ENCODE results near the gene ZNF844.
A peak's percentile ranks its signal among the peaks of the same experiment; 100 is the strongest.
"Not testable (repeated sequence)": the region's sequence is repeated elsewhere in the genome, so short reads cannot be mapped to it uniquely, and the experiment has no call there.

The ZNF844 gene

DNA sequence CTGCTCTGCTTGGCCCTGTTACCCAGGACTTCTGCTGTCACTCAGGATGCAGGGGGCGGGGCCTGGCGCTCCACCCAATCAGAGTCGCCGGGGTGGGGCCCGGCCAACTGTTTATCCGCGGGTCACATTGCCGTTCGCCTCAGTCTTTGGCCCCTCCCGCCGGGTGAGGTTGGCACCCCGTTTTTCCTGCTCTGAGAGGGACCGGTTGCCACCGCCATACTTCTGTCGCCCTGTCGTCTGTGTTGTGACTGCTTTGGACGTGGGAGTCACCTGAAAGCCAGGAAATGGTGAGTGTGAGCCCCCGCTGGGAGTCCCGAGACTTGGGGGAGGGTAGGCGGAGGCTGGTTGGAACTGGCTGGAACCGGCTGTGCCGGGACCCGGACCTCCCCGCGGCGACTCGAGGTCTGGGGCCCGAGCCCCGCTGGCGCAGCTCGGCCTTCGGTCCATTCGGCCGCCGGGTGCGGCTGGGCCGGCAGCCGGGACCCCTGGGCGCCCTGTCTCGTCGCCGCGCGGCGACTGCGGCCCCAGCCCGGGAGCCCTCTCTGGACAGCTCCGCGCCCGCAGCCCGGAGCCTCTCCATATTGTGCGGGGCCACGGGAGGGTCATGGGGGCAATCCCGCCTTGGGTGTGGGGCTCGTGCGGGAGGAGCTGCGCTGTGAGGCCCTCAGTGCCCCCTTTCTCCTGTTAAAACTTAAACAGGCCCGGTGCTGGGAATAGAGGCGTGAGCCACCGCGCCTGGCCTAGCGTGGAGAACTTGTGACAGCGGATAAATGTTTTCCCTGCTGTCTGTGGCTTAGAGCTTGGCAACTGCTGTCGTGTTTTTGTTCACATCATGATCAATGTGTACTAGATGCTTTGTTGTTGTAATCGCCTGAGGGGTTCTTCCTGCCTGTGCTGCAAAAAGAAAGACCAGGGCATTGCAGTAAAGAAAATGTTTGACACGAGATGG lies at the start of gene ZNF844:
ZNF844 (plus strand) TSS at position 142 of the 949 bp plus-strand sequence; CDS start at position 285, 143 bp downstream.
- DNase-seq, result peak; percentile 77

DNA sequence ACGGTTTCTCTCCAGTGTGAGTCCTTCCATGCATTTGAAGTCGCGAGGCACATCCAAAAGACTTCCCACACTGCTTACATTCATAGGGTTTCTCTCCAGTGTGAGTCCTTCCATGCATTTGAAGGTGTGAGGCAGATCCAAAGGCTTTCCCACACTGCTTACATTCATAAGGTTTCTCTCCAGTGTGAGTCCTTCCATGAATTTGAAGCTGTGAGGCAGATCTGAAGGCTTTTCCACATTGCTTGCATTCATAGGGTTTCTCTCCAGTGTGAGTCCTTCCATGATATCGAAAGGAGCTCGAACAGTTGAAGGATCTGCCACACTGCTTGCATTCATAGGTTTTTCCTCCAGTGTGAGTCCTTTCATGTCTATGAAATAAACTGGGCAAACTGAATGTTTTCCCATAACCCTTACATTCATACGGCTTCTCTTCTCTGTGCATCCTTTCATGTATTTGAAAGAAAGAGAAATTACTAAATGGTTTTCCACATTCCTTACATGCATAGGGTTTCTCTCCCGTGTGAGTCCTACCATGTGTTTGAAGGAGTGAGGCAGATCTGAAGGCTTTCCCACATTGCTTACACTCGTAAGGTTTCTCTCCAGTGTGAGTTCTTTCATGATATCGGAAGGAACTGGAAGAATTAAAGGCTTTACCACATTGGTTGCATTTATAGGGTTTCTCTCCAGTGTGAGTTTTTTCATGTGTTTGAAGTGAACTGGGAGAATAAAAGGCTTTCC lies 49.3 kb upstream of the ZNF844 start:
- DNase-seq, result no peak

DNA sequence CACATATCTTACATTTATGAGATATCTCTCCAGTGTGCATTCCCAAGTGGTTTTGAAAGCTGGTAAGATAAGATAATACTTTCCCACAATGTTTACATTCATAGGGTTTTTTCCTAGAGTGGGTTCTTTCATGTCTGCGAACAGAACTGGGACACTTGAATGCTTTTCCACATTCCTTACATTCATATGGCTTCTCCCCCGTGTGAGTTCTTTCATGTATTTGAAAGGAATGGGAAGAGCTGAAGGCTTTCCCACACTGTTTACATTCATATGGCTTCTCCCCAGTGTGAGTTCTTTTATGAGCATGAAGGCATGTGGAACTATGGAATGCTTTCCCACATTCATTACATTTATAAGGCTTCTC lies 48.8 kb upstream of the ZNF844 start:
- no peak for DNase-seq

DNA sequence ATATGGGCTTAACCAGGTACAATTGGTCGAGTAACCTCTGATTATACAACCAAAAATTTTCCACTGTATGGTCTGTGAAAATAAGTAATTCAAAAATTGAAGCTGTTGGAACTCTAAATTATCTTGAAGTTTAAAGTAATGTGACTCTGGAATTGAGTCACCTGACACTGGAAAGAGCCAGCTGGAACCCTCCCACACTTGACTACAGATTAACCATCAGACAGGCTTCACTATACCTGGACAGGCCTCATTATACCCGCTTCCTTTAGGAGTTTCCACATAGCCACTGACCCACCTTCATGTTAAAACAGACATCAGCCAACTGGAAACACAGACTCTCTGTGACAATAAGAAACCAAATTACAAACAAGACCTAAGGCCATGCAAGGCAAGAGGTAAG lies 30.3 kb upstream of the ZNF844 start:
- DNase-seq, result no peak

DNA sequence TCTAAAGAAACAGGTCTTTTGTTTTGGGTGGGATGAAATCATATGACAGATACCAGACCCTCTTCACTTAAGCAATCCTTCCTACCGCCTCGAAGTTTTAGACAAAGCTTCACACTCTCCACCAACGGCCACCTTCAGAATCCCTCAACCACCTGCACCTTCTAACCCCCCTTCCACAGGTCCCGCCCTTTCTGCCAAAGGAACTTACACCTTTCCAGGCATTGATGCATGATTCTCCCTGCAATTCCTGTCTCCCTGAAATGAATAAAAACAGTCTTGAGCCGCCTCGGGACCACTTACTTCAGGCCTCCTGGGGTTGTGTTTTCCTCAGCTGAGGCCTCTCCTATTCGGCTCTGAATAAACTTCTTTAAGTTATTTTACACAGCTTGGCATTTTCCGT lies 29.9 kb upstream of the ZNF844 start:
- no peak for DNase-seq

DNA sequence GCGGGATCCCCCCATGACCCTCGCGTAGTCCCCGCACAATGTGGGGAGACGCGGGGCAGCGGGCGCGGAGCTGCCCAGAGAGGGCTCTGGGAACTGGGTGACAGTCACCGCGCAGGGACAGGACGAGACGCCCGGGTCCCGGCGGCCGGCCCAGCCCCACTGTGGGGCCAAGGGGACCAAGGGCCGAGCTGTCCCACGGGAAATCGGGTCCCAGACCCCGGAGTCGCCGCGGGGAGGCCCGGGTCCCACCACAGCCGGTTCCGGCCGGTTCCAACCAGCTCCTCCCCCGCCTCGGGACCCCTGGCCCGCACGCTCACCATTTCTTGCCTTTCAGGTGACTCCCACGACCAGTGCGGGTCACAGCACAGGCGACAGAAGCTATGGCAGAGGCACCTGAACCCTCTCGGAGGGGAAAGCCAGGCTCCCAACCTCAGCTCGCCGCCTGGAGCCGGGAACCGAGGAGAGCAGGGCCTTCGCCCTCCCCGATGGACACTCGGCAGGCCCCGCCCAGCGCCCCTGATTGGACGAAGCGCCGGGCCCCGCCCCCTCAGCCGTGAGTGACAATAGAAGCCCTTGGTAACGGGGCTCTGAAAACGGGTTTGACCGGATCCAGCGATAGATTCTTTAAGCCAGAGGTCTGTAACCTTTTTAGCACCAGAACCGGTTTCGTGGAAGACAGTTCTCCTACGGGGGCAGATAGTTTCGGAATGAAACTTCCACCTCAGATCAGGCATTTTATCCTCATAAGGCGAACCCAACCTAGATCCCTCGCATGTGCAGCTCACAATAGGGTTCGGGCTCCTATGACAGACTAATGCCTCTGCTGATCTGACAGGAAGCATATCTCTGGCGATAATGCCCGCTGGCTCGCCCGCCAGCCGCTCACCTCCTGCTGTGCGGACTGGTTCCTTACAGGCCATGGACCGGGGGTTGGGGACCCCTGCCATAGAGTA lies 29.0 kb upstream of the ZNF844 start, which contains the start of gene ZNF433:
ZNF433 (minus strand) TSS at position 460 of the 953 bp plus-strand sequence; CDS start at position 320, 140 bp downstream.
- peak; percentile 72 for DNase-seq

DNA sequence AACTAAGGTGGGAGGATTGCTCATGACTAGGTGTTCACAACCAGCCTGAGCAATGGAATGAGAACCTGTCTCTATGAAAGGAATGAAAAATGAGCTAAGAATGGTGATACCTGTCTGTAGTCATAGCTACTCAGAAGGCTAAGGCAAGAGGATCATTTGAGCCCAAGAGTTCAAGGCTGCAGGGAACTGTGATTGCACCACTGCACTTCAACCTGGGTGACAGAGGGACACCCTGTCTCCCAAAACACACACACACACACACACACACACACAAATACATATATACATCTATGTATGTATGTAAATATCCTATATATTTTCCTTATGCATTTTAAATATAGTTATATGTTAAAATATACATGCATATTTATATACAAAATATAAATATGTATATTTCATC lies 21.6 kb upstream of the ZNF844 start:
- DNase-seq, result no peak

DNA sequence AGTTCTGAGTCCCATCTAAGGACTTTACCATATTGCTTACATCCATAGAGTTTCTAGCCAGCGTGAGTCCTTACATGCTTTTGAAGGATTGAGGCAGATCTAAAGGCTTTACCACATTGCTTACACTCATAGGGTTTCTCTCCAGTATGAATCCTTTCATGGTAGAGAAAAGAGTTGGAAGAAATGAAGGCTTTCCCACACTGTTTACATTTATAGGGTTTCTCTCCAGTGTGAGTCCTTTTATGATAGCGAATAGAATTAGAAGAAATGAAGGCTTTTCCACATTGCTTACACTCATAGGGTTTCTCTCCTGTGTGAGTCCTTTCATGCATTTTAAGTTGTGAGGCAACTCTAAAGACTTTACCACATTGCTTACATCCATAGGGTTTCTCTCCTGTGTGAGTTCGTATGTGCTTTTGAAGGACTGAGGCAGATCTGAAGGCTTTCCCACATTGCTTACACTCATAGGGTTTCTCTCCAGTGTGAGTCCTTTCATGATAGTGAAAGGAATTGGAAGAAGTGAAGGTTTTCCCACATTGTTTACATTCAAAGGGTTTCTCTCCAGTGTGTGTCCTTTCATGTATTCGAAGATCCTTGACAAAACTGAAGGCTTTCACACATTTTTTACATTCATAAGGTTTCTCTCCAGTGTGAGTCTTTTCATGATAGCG lies 20.6 kb upstream of the ZNF844 start:
- no peak for DNase-seq

DNA sequence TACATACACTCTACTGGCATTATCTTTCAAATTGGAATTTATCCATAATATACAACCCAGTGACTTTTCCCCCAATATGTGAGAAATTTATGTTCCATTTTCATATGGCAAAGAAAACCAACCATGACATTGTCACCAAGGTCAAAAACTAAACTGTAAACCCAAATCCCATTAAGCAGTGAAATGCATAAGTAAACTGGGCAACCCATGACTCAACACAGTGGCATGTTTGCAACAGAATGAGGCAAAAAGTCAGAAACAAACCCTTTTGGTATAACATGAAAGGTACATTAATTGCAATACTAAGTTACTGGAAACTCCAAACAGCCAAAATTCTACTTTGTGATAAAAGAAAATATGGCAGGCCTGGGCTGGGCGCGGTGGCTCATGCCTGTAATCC lies 16.7 kb upstream of the ZNF844 start:
- DNase-seq, result no peak

DNA sequence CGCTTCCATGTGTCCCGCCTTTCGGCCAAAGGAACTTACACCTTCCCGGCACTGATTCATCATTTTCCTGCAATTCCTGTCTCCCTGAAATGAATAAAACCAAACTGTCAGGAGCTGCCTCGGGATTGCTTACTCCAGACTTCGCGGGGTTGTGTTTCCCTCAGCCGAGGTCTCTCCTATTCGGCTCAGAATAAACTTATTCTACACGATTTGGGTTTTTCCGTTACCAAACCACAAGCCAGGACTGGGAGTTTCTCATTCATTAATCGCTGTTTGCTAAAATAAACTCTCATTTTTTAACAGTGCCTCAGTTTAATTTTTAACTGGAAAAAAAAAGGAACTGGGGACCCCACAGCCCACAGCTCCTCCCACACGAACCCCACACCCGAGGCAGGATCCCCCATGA lies 12.4 kb upstream of the ZNF844 start:
- no peak for DNase-seq

DNA sequence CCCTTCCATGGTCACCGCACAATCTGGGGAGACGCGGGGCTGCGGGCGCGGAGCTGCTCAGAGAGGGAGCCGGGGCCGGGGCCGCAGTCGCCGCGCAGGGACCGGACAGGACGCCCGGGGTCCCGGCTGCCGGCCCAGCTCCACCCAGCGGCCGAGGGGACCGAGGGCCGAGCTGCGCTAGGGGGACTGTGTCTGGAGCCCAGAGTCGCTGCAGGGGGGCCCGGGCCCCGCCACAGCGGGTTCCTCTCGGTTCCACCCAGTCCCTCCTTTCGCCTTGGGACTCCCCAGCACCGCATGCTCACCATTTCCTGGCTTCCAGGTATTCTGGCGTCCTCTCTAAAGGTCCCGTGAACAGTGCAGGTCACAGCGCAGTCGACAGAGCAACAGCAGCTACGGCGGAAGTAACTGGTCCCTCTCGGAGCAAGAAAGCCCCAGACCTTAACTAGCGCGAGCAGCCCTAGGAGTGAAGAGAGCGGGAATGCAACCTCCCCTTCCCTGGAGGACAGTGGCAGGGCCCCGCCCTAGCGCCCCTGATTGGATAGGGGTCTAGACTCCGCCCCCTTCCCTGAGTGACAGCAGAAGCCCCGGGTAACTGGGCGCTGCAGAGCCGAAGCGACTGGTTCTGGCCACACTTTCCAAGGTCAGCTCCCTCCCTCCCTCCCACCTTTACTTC lies 11.9 kb upstream of the ZNF844 start, which contains the start of gene ZNF878:
ZNF878 (minus strand) TSS at position 465 of the 673 bp plus-strand sequence; CDS start at position 305, 160 bp downstream.
- DNase-seq, result peak; percentile 82

DNA sequence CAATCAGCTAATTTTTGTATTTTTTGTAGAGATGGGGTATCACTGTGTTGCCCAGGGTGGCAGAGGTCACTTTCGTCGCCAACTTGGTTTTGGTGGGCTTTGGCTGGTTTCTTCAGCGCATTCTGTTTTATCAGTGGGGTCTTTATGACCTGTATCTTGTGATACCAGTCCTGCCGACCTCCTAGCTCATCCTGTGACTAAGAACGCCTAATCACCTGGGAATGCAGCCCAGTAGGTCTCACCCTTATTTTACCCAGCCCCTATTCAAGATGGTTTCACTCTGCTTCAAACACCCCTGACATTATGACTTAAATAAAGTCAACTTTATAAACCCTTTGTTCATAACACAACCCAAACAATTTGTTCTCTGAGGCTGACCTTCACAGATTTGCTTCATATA lies 8.7 kb upstream of the ZNF844 start:
- DNase-seq, result no peak

DNA sequence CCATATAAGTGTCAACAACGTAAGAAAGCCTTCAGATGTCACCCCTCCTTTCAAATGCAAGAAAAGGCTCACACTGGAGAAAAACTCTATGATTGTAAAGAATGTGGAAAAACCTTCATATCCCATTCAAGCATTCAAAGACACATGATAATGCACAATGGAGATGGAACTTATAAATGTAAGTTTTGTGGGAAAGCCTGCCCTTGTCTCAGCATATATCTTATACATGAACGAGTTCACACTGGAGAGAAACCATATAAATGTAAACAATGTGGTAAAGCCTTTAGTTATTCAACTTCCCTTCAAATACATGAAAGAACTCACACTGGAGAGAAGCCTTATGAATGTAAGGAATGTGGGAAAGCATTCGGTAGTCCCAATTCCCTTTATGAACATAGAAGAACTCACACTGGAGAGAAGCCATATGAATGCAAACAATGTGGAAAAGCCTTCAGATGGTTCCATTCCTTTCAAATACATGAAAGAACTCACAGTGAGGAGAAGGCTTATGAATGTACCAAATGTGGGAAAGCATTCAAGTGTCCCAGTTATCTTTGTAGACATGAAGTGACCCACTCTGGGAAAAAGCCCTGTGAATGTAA lies 11.1 kb downstream of the ZNF844 start:
- no peak for DNase-seq

DNA sequence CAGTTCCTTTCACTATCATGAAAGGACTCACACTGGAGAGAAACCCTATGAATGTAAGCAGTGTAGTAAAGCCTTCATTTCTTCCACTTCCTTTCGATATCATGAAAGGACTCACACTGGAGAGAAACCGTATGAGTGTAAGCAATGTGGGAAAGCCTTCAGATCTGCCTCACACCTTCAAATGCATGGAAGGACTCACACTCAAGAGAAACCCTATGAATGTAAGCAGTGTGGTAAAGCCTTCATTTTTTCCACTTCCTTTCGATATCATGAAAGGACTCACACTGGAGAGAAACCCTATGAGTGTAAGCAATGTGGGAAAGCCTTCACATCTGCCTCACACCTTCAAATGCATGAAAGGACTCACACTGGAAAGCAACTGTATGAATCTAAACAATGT lies 11.8 kb downstream of the ZNF844 start:
- not testable (repeated sequence) for DNase-seq

DNA sequence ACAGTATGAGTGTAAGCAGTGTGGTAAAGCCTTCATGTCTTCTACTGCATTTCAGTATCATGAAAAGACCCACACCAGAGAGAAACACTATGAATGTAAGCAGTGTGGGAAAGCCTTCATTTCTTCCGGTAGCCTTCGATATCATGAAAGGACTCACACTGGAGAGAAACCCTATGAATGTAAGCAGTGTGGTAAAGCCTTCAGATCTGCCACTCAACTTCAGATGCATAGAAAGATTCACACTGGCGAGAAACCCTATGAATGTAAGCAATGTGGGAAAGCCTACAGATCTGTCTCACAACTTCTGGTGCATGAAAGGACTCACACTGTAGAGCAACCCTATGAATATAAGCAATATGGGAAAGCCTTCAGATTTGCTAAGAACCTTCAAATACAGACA lies 12.8 kb downstream of the ZNF844 start:
- no peak for DNase-seq

DNA sequence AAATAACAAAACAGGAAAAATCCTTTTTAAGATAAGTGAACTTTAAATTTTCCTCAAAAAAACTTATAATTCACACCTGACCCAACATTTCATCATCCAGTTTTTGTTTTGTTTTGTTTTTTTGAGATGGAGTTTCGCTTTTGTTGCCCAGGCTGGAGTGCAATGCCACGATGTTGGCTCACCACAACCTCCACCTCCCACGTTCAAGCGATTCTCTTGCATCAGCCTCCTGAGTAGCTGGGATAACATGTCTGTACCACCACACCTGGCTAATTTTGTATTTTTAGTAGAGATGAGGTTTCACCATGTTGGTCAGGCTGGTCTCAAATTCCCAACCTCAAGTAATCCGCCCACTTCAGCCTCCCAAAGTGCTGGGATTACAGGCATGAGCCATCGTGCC lies 18.8 kb downstream of the ZNF844 start:
- DNase-seq, result not testable (repeated sequence)

DNA sequence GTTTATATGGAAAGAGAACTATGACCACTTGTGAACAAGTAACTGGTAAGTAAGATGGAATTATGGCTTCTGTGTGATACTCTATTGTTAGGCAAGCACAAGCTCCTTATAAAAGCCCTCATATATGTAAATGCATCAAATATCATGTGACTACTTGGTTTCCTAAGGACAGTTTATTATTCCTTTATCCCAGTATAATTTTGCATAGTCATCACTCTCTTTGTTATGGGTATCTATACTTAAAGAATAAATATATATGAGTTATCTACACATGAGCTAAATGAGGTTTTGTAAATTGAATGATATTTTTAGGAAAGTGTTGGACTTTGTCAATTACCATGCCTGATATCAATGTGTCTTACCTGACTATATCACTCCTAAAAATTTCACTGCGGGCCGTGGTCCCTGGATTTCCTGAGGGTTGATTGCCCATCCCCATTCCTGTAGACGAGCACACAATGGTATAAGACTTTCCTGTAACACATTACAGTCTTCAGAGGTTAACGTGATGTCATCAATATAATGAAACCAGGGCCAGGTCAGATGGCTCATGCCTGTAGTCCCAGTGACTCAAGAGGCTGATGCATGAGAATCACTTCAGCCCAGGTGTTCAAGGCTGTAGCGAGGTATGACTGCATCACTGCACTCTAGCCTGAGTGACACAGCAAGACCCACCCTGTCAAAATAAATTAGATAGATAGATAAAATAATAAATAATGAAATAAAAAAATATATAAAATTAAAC lies 20.7 kb downstream of the ZNF844 start:
- DNase-seq, result no peak

DNA sequence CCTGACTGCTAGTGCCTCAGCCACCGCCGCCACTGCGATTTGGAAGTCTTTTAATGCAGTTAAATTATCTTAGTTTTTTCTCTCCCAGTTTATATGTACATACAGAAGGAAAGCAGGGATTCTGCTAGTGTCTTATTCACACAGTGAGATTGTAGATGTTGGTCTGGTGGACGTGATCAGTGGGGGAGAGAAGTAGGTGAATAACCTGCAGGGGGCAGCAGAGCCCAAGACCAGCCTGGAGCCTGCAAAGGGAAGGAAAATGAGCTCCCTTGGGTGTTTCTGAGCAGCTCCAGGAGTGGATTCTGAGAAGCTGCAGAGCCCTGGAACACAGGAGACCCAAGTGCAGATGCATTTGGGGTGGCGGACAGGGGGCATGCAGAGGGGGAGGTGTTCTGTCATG lies 26.3 kb downstream of the ZNF844 start:
- peak; percentile 69 for DNase-seq

DNA sequence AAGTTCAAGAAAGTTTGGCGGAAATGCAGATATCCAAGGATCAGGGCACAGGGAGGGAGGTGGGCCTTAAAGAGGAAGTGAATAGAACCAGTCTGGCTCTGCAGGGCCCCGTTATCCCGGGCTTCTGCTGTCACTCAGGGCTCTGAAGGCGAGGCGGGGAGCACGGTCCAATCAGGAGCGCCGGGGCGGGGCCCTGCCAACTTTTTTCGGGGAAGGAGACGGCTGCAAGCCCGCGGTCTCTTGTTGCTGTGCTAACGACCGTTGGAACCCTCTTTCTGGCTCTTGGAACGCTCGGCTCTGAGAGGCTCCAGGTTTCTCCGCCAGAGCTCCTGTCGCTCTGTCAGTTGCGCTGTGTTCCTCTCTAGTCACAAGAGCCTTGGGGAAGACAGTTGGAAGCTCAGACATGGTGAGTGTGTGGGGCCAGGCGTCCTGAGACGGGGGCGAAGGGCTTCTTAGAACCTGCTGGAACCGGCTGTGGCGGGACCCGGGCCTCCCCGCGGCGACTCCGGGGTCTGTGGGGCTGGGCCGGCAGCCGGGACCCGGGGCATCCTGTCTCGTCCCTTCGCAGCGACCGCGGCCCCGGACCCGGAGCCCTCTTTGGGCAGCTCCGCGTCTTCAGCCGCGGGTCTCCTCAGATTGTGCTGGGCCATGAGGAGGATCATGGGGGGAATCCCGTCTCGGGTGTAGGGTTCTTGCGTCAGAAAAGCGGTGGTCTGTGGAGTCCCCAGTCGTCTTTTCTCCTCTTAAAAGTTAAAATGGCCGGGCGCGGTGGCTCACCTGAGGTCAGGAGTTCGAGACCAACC lies 27.7 kb downstream of the ZNF844 start:
- peak; percentile 90 for DNase-seq

Measured in GDM1 (cell line).